LNCaP clone FGC (cell line): ENCODE measurements around the gene GATA2.

ENCODE experiments used
- DNase-seq: peaks from one replicate; pipeline ENCODE4 v3.0.0-alpha.2; 2011; ENCODE audit warnings: low read depth
- H3K4me3 ChIP-seq: 2 replicates; pipeline ENCODE4 v1.5.1; 2011; ENCODE audit warnings: mild to moderate bottlenecking, low read depth, low read length, control low read depth
- TF ChIP-seq, protein P1 (sequence below): IDR thresholded peaks from 2 replicates; pipeline ENCODE4 v1.5.1; 2012; ENCODE audit warnings: mild to moderate bottlenecking; ENCODE audit not compliant: control insufficient read depth, insufficient read depth; ENCODE audit errors: extremely low read depth

Gene GATA2

DNA sequence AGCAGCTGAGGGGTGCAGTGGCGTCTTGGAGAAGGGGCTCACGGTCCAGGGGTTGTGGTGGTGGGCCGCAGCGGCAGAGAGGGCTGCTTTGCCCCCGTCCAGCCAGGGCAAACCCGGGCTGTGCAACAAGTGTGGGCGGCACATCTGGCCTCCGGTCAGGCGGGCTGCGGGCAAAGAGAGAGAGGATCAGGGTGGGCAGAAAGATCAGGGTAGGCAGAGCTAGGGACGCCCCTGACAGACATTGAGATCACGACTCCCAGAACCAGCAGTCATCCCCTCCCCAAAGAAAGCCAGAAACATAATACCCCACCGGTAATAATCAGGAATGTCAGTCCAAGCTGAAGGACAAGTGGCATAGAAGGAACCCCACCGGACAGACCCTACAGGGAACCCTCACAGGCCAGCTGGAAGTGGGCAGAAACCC is 6.8 kb downstream of the GATA2 start:
- TF ChIP-seq, protein P1, sequence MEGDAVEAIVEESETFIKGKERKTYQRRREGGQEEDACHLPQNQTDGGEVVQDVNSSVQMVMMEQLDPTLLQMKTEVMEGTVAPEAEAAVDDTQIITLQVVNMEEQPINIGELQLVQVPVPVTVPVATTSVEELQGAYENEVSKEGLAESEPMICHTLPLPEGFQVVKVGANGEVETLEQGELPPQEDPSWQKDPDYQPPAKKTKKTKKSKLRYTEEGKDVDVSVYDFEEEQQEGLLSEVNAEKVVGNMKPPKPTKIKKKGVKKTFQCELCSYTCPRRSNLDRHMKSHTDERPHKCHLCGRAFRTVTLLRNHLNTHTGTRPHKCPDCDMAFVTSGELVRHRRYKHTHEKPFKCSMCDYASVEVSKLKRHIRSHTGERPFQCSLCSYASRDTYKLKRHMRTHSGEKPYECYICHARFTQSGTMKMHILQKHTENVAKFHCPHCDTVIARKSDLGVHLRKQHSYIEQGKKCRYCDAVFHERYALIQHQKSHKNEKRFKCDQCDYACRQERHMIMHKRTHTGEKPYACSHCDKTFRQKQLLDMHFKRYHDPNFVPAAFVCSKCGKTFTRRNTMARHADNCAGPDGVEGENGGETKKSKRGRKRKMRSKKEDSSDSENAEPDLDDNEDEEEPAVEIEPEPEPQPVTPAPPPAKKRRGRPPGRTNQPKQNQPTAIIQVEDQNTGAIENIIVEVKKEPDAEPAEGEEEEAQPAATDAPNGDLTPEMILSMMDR, result no peak
- peak overlapping the region; percentile 94 for H3K4me3 ChIP-seq
- DNase-seq, result no peak

GRCh38 chr3:128485282-128486204 is 7.5 kb downstream of the GATA2 start:
- TF ChIP-seq, protein P1, result no peak
- DNase-seq, result no peak
- peak overlapping the region; percentile 94 for H3K4me3 ChIP-seq

DNA sequence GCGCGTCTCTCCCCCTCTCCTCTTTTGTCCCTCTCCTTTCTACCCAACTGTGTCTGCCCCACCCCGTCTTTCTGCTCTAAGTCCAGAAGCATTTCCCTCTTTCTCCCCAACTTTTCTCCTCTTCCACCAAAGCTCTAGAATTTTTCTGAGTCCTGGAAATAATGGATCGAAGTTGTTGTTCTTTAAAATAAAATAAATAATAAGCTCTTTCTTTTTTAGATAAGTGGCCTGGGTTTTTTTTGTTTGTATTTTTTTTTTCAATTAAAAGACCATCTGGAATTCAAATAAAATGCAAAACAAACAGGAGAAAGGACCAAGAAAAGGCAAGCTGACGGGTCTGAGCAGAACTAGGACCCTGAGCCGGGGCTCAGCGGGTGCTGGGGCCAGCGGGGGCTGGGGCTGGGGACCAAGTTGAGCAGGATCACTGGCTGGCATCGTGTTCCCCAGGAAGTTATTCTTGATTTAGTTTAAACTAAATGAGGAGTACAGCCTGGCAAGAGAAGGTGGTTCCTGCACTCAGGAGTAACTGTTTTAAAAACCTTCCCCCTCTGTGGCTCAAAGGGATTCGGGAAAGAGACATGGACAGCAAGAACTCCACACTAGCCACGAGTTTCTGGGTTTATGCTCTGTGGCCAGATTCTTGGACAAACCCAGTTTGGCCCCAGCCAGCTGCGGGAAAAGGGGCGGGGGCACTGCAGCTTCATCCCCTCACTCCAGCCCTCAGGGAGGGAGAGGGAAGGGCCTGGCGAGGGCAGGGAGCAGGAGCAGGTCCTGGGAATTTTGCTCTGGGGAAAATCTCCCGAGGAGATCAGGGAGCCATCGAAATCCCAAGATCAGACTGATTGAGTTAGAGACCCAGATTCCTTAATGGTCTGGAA is 8.4 kb downstream of the GATA2 start:
- DNase-seq, result no peak
- H3K4me3 ChIP-seq, result peak overlapping the region; percentile 94
- TF ChIP-seq, protein P1, result no peak

- TF ChIP-seq, protein P1, result no peak
- DNase-seq, result no peak
Measured at GRCh38 chr3:128483657-128484403, 9.2 kb downstream of the GATA2 start.

DNA sequence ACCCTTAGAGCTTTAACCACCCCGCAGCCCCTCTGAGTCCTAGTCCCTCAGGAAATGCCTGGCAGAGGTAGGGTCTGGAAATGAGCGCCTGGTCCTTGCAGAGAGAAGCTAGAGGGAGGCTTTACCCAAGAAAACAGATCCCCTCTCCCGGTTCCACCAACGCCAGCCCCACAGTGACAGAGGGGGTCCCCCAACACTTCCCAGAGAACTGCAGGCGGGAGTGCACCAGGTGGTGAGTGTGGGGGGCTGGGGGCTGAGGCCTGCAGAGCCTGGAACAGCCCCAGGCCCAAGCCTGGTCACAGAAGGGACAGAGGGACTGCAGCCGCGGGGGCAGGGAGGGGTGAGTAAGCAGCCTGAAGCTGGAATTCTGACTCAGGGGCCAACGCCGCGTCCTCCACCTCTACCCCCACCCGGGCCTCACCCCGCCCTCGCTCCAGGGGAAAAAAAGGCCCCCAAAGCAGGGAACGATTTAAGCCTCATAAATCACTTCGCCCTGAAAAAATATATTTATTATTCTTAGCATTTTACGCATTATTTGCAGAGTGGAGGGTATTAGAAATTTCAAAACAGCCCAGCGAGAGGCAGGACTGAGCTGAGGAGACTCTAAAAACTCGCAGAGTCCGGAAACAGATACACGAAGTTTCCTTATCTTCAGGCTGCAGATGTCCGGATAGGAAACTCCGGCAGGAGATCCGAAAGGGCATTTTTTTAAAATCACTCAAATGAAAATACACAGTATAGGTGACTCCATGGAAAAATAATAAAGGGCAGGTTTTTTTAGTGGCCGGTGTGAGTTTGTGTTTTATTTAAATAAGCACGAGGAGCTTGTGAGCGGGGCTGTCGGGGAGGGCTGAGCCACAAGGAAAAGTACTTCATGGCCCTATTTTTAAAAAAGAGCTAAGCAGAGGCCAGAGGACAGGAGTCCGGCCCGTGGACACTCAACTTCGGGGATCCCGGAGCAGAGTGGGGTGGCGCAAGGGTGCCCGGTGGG is 10.0 kb downstream of the GATA2 start:
- TF ChIP-seq, protein P1, result no peak

More at GRCh38 chr3:128483657-128484403, 9.2 kb downstream of the GATA2 start:
- H3K4me3 ChIP-seq, result peak overlapping the region; percentile 94

More for the DNA sequence above, 10.0 kb downstream of the GATA2 start:
- H3K4me3 ChIP-seq, result no peak overlapping the region
- no peak for DNase-seq
